ENCODE data around the gene TOP1.
A peak's percentile ranks its signal among the peaks of the same experiment; 100 is the strongest.

- TF ChIP-seq BHLHE40 (IDR thresholded peaks at IDR 0.05; ENCODE audit: borderline replicate concordance) (no peak), NFRKB (IDR thresholded peaks at IDR 0.05) (no peak), ZNF384 (IDR thresholded peaks at IDR 0.05) (no peak), FOXM1 (IDR thresholded peaks at IDR 0.05; ENCODE audit: borderline replicate concordance) (no peak), CTBP1 (IDR thresholded peaks at IDR 0.05; ENCODE audit: borderline replicate concordance) (peak; percentile 84), SP1 (IDR thresholded peaks at IDR 0.05) (no peak), ELF4 (IDR thresholded peaks at IDR 0.05) (peak; percentile 73), ARNT (IDR thresholded peaks at IDR 0.05) (no peak), TARDBP (IDR thresholded peaks at IDR 0.05) (no peak), FOXK2 (IDR thresholded peaks at IDR 0.05) (no peak), SUZ12 (IDR thresholded peaks at IDR 0.05) (no peak), FOXA1 (IDR thresholded peaks at IDR 0.05) (no peak), LEF1 (IDR thresholded peaks at IDR 0.05; ENCODE audit: borderline replicate concordance) (no peak), HDGF (IDR thresholded peaks at IDR 0.05; ENCODE audit: borderline replicate concordance) (no peak)
Measured at GRCh38 chr20:41048461-41049301, 20.1 kb downstream of the TOP1 start.
